ENCODE results near the gene TUFT1.
A peak's percentile ranks its signal among the peaks of the same experiment; 100 is the strongest.

TUFT1 gene

GRCh38 chr1:151512801-151513625, 27.1 kb upstream of the TUFT1 start:
- peak in 1 of 2 experiments; percentile 59 for DNase-seq (ENCODE audit: low read depth in 1 of 2, low spot score in 1 of 2)
- H3K27me3 ChIP-seq (ENCODE audit: insufficient read depth, poor library complexity, severe bottlenecking), result peaks cover 4% of the 10 kb centered on the region
- no peak overlapping the region for H3K4me3 ChIP-seq (replicated peaks; ENCODE audit: insufficient read depth, low read length)
- no peak overlapping the region for H3K27ac ChIP-seq (replicated peaks)
- TF ChIP-seq CTCF (IDR thresholded peaks at IDR 0.05; ENCODE audit: insufficient read depth, low read length), result no peak
- TF ChIP-seq SPI1 (IDR thresholded peaks at IDR 0.05; ENCODE audit: borderline replicate concordance, low read depth), result peak; percentile 84

- TF ChIP-seq GABPA (IDR thresholded peaks at IDR 0.05; ENCODE audit: low read depth) (no peak), POLR2AphosphoS5 (IDR thresholded peaks at IDR 0.05; ENCODE audit: low read depth) (no peak), REST (IDR thresholded peaks at IDR 0.05; ENCODE audit: insufficient replicate concordance, low read depth) (no peak), SPI1 (IDR thresholded peaks at IDR 0.05; ENCODE audit: borderline replicate concordance, low read depth) (no peak), CTCF (IDR thresholded peaks at IDR 0.05; ENCODE audit: insufficient read depth, low read length) (no peak)
- Histone ChIP-seq H3K4me3 (replicated peaks; ENCODE audit: insufficient read depth, low read length) (no peak overlapping the region), H3K27ac (replicated peaks) (no peak overlapping the region), H3K27me3 (ENCODE audit: insufficient read depth, poor library complexity, severe bottlenecking) (peaks cover 4% of the 10 kb centered on the region)
- peak in 1 of 2 experiments; percentile 15 for DNase-seq (ENCODE audit: low read depth in 1 of 2, low spot score in 1 of 2)
Observed at GRCh38 chr1:151513626-151514121, 26.4 kb upstream of the TUFT1 start.

GRCh38 chr1:151514366-151514765, 25.7 kb upstream of the TUFT1 start:
- H3K27me3 ChIP-seq (ENCODE audit: insufficient read depth, poor library complexity, severe bottlenecking), result peaks cover 4% of the 10 kb centered on the region
- DNase-seq (ENCODE audit: low read depth in 1 of 2, low spot score in 1 of 2), result no peak
- H3K4me3 ChIP-seq (replicated peaks; ENCODE audit: insufficient read depth, low read length), result no peak overlapping the region
- H3K27ac ChIP-seq (replicated peaks), result no peak overlapping the region
- TF ChIP-seq REST (IDR thresholded peaks at IDR 0.05; ENCODE audit: insufficient replicate concordance, low read depth) (no peak), GABPA (IDR thresholded peaks at IDR 0.05; ENCODE audit: low read depth) (no peak), CTCF (IDR thresholded peaks at IDR 0.05; ENCODE audit: insufficient read depth, low read length) (no peak)

All from HL-60 (cell line).